ENCODE results near the gene EIF3K. TPM values are rescaled to one million over a fixed set of nuclear protein-coding genes. Genes with fewer than 3 reads are reported as not detected.
A peak's percentile ranks its signal among the peaks of the same experiment; 100 is the strongest.

Gene EIF3K
- total and polyA plus RNA-seq, 5 experiments from 2014 or later = 335 to 435 (median 400) TPM

DNA sequence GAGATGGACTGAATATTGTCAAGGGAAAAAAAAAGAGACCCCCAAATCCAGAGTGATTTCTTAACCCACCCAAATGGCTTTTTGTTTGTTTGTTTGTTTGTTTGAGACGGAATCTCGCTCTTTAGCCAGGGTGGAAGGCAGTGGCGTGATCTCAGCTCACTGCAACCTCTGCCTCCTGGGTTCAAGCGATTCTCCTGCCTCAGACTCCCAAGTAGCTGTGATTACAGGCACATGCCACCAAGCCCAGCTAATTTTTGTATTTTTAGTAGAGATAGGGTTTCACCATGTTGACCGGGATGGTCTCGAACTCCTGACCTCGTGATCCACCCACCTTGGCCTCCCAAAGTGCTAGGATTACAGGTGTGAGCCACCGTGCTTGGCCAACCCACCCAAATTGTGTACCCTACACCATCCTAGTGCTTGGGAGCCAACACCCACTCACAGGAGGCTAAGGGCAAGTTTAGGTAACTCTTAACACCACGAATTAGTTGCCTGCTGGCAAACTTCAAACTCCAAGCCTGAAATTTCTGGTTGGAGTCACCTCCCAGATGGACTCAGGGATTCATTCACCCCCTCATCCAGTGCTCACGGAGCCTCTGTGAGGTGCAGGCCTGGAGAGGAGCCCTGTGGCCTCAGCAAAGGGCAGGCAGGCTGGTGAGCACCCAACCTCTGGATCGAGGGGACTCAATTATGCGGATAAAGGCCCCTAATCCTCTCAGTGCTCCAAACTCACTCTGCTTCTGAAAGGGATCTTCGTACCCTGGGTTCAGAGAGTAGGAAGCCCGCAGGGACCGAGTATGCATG, 66.1 kb downstream of the EIF3K start:
- DNase-seq (no peak), ATAC-seq (no peak)
- peak overlapping the region in 3 of 10 donors; percentile 53 to 89 (median 75) for H3K27ac Mint-ChIP-seq
- POLR2A ChIA-PET = no interaction called here
- peak overlapping the region in 1 of 10 donors; percentile 47 for H3K4me3 Mint-ChIP-seq
- peaks cover 0 to 2% (median 2%) of the 10 kb centered on the region in 3 donors for H3K36me3 Mint-ChIP-seq
- H3K27me3 Mint-ChIP-seq = peaks cover 0 to 22% (median 0%) of the 10 kb centered on the region in 5 donors
- H3K4me1 Mint-ChIP-seq = peaks cover 14 to 94% (median 48%) of the 10 kb centered on the region in 4 donors
- H3K9me3 Mint-ChIP-seq = no peaks in the 10 kb centered on the region

DNA sequence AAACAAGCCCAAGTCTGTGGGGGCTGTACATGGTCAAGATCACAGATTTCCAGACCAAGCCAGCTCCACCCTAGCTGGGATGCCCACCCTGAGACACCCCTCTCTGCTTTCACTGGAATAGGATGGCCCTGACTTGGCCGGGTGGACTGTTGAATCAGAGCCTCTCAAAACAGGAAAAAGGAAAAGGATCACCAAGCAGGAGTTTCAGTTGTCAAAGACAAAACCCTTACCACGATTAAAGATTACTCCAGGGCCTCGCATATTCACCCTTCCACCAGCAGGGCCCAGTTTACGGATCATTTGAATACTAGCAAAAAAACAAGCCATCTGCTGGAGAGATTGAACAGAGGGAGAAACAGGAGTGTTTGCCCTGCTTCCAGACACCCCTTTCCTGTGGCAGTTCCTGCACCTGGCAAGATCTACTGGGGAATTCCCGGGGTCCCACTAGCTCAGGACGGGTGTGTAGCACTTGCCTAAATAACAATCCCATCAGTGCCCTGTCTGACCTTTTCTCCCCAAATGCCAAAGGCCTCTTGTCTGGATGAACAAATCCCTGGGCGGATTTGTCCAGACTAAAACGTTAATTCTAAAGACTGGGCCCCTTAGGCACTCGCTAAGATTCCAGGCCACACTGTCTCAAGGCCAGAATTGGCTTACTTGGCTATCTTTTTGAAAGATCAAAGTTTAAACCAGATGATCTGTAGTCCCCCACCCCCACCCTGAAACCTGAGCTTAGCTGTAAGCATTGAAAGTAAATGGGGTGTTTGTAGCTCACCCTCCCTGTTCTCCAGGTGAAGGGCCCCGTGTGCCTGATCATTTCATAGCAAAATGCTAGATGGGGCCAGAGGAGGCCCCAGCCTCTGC, 66.9 kb downstream of the EIF3K start:
- peaks cover 12 to 93% (median 41%) of the 10 kb centered on the region in 4 donors for H3K4me1 Mint-ChIP-seq
- H3K27me3 Mint-ChIP-seq = peaks cover 0 to 22% (median 0%) of the 10 kb centered on the region in 5 donors
- peak overlapping the region in 4 of 10 donors; percentile 4 to 49 (median 38) for H3K4me3 Mint-ChIP-seq
- no peak for DNase-seq
- peaks cover 0 to 5% (median 2%) of the 10 kb centered on the region in 3 donors for H3K36me3 Mint-ChIP-seq
- peak overlapping the region in 3 of 10 donors; percentile 75 to 87 (median 78) for H3K27ac Mint-ChIP-seq
- POLR2A ChIA-PET = interaction anchor here (0.6 kb wide), 2 partner anchors 41 to 605 kb away, joined by 3 read pairs; no protein-coding TSS in a partner anchor
- H3K9me3 Mint-ChIP-seq = no peaks in the 10 kb centered on the region
- ATAC-seq = peak in 1 of 2 donors; percentile 14

DNA sequence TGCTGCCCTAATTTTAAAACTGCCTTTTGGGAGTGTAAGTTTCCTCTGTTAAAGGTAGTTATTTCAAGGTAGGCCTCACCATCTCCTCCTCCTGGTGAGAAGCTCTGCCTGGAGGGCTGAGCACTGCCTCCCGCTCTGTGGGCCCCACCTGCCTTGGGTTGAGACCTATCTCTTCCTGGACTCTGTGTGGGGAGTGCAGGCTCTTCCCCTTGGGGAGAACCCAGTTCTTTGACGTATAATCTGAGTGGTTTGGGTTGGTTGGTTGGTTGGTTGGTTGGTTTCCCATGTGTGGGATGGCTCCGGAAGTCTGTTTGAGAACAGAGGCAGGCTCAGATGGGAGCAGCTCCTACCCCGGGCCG, 67.5 kb downstream of the EIF3K start:
- POLR2A ChIA-PET = interaction anchor here (0.6 kb wide), 1 partner anchor 41 kb away, joined by 3 read pairs; no protein-coding TSS in a partner anchor
- H3K27ac Mint-ChIP-seq = peak overlapping the region in 4 of 10 donors; percentile 52 to 87 (median 76)

More for the DNA sequence above, 67.5 kb downstream of the EIF3K start:
- ATAC-seq = peak; percentile 58 to 83
- Mint-ChIP-seq H3K27me3 (peaks cover 0 to 17% (median 0%) of the 10 kb centered on the region in 5 donors), H3K4me1 (peaks cover 8 to 93% (median 39%) of the 10 kb centered on the region in 4 donors), H3K36me3 (peaks cover 0 to 5% (median 2%) of the 10 kb centered on the region in 3 donors), H3K4me3 (peak overlapping the region in 6 of 10 donors; percentile 21 to 49 (median 38)), H3K9me3 (no peaks in the 10 kb centered on the region)
- DNase-seq = peak in 3 of 10 donors; percentile 17 to 26 (median 17)

Other genes with a start within 250 kb of the EIF3K start
- 10 to 100 TPM; 73.8 to 80.7 TPM for gene PSMD8, start 244.6 kb upstream of the EIF3K start, total RNA-seq
- 100 to 1,000 TPM; 137 to 139 (median 137) TPM for gene PSMD8, start 244.6 kb upstream of the EIF3K start, polyA plus RNA-seq
- gene GGN, start 231.2 kb upstream of the EIF3K start, total RNA-seq = not detected
- not detected for gene GGN, start 231.2 kb upstream of the EIF3K start, polyA plus RNA-seq
- gene SPRED3, start 230.5 kb upstream of the EIF3K start, total RNA-seq = 1 to 10 TPM; 1.8 to 2.6 TPM
- gene SPRED3, start 230.5 kb upstream of the EIF3K start, polyA plus RNA-seq = under 1 TPM in 2 of 3 donors, not detected in 1; 0.02 to 0.16 TPM
- 10 to 100 TPM; 39.6 to 45.0 TPM for gene FAM98C, start 216.1 kb upstream of the EIF3K start, total RNA-seq
- 10 to 100 TPM; 12.6 to 15.5 (median 15.4) TPM for gene FAM98C, start 216.1 kb upstream of the EIF3K start, polyA plus RNA-seq
- not detected for gene RASGRP4, start 193.0 kb upstream of the EIF3K start, total RNA-seq
- gene RASGRP4, start 193.0 kb upstream of the EIF3K start, polyA plus RNA-seq = under 1 TPM in 1 of 3 donors, not detected in 2; 0.07 TPM
- gene RYR1, start 185.5 kb upstream of the EIF3K start, total RNA-seq = 1 to 10 TPM in 1 of 2 experiments, under 1 TPM in 1; 0.93 to 1.3 TPM
- gene RYR1, start 185.5 kb upstream of the EIF3K start, polyA plus RNA-seq = under 1 TPM in 1 of 3 donors, not detected in 2; 0.07 TPM
- 100 to 1,000 TPM; 221 to 228 TPM for gene MAP4K1, start 1.2 kb upstream of the EIF3K start, total RNA-seq
- gene MAP4K1, start 1.2 kb upstream of the EIF3K start, polyA plus RNA-seq = 100 to 1,000 TPM in 2 of 3 donors, 10 to 100 TPM in 1; 85.0 to 113 (median 113) TPM
- gene ACTN4, start 28.5 kb downstream of the EIF3K start, total RNA-seq = 10 to 100 TPM; 52.9 to 57.6 TPM
- 1 to 10 TPM; 3.2 to 8.5 (median 4.8) TPM for gene ACTN4, start 28.5 kb downstream of the EIF3K start, polyA plus RNA-seq
- 1 to 10 TPM; 8.2 TPM for gene CAPN12, start 125.3 kb downstream of the EIF3K start, total RNA-seq
- 1 to 10 TPM; 2.0 to 6.2 (median 4.6) TPM for gene CAPN12, start 125.3 kb downstream of the EIF3K start, polyA plus RNA-seq
- not detected for gene LGALS7, start 154.3 kb downstream of the EIF3K start, total RNA-seq
- not detected for gene LGALS7, start 154.3 kb downstream of the EIF3K start, polyA plus RNA-seq
- not detected for gene LGALS7B, start 170.0 kb downstream of the EIF3K start, total RNA-seq
- gene LGALS7B, start 170.0 kb downstream of the EIF3K start, polyA plus RNA-seq = not detected
- gene LGALS4, start 193.8 kb downstream of the EIF3K start, total RNA-seq = 10 to 100 TPM in 1 of 2 experiments, 1 to 10 TPM in 1; 9.6 to 10.7 TPM
- under 1 TPM in 1 of 3 donors, not detected in 2; 0.27 TPM for gene LGALS4, start 193.8 kb downstream of the EIF3K start, polyA plus RNA-seq
- gene ECH1, start 212.6 kb downstream of the EIF3K start, total RNA-seq = 100 to 1,000 TPM; 118 to 138 TPM
- 100 to 1,000 TPM; 218 to 291 (median 238) TPM for gene ECH1, start 212.6 kb downstream of the EIF3K start, polyA plus RNA-seq
- 100 to 1,000 TPM; 390 to 406 TPM for gene HNRNPL, start 230.8 kb downstream of the EIF3K start, total RNA-seq
- gene HNRNPL, start 230.8 kb downstream of the EIF3K start, polyA plus RNA-seq = 10 to 100 TPM; 70.6 to 77.6 (median 71.4) TPM

Data from naive thymus-derived CD8-positive, alpha-beta T cell (primary cell).